Activated CD4-positive, alpha-beta T cell treated with anti-CD3 and anti-CD28 coated beads, Interleukin-2, amount 50 U/mL, for 4 hours (primary cell): ENCODE measurements around the gene DAB2IP.
"Not testable (repeated sequence)": the region's sequence is repeated elsewhere in the genome, so short reads cannot be mapped to it uniquely, and the experiment has no call there.

Experiments used
- DNase-seq, 2 experiments: peaks; one replicate each; pipeline ENCODE4 v3.0.0-alpha.2; 2020

Gene DAB2IP

GRCh38 chr9:121781701-121782464 lies 130.4 kb downstream of the DAB2IP start:
- DNase-seq: no peak

GRCh38 chr9:121782514-121783110 lies 131.2 kb downstream of the DAB2IP start:
- no peak for DNase-seq

GRCh38 chr9:121783111-121783510 lies 131.7 kb downstream of the DAB2IP start:
- no peak for DNase-seq

GRCh38 chr9:121783521-121784507 lies 132.4 kb downstream of the DAB2IP start:
- no peak for DNase-seq

- no peak for DNase-seq
These were observed 133.4 kb downstream of the DAB2IP start for GRCh38 chr9:121784731-121785411.

- DNase-seq: no peak
These were observed 134.5 kb downstream of the DAB2IP start for GRCh38 chr9:121785673-121786542.

- DNase-seq: no peak
These were observed 135.1 kb downstream of the DAB2IP start for GRCh38 chr9:121786543-121786948.

- DNase-seq: no peak
These were observed 135.6 kb downstream of the DAB2IP start for GRCh38 chr9:121786998-121787422.

- DNase-seq: no peak
These were observed 137.4 kb downstream of the DAB2IP start for GRCh38 chr9:121788686-121789366.

- DNase-seq: no peak
These were observed 139.4 kb downstream of the DAB2IP start for GRCh38 chr9:121790841-121791240.

- not testable (repeated sequence) for DNase-seq
These were observed 141.0 kb downstream of the DAB2IP start for GRCh38 chr9:121792476-121792875.

GRCh38 chr9:121794334-121794733 lies 142.9 kb downstream of the DAB2IP start:
- not testable (repeated sequence) for DNase-seq

GRCh38 chr9:121797081-121797480 lies 145.6 kb downstream of the DAB2IP start:
- DNase-seq: no peak

- no peak for DNase-seq
These were observed 147.5 kb downstream of the DAB2IP start for GRCh38 chr9:121798941-121799340.

GRCh38 chr9:121800376-121800775 lies 148.9 kb downstream of the DAB2IP start:
- DNase-seq: no peak

GRCh38 chr9:121801579-121801978 lies 150.1 kb downstream of the DAB2IP start:
- no peak for DNase-seq

GRCh38 chr9:121802753-121803152 lies 151.3 kb downstream of the DAB2IP start:
- DNase-seq: no peak

- DNase-seq: no peak
These were observed 155.8 kb downstream of the DAB2IP start for GRCh38 chr9:121807069-121807822.

GRCh38 chr9:121807823-121808278 lies 156.4 kb downstream of the DAB2IP start:
- DNase-seq: no peak

GRCh38 chr9:121808781-121809180 lies 157.3 kb downstream of the DAB2IP start:
- no peak for DNase-seq
